ENCODE measurements around the gene RNPS1. TPM values are rescaled to one million over a fixed set of nuclear protein-coding genes. Genes with fewer than 3 reads are reported as not detected.

The RNPS1 gene
- total and polyA plus RNA-seq, 2 experiments from 2014 or later = 315 to 384 TPM

DNA sequence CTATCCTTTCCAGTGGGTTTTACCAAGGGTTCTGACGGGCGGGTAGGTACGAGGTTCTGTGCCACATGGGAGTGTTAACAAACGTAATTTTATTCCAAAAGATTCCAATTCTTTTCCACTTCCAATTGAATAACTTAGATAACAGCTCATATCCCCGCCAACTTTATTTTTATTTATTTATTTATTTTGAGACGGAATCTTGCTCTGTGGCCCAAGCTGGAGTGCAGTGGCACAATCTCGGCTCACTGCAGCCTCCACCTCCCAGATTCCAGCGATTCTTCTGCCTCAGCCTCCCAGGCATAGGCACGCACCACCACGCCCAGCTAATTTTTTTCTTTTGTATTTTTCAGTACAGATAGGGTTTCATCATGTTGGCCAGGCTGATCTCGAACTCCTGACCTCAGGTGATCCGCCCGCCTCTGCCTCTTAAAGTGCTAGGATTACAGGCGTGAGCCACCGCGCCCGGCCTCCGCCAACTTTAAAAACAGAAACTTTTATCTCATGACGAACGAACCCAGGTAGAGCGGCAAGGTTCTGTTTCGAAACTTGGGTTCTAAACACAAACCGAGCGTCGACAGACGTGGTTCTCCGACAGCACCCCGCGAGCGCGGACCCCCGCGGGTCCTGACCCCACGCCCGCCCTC is 17.2 kb downstream of the RNPS1 start:
- H2AFZ ChIP-seq = no peak overlapping the region
- peak overlapping the region; percentile 87 for H3K4me3 ChIP-seq
- peak overlapping the region; percentile 59; the same call in 1 of the 2 replicates for H3K27ac ChIP-seq (ENCODE audit: low read depth)
- H3K9me2 ChIP-seq (ENCODE audit: insufficient read depth) = no peaks in the 10 kb centered on the region
- no peak for TF ChIP-seq NANOG (IDR thresholded peaks at IDR 0.05; ENCODE audit: borderline replicate concordance)
- TF ChIP-seq, protein P1, sequence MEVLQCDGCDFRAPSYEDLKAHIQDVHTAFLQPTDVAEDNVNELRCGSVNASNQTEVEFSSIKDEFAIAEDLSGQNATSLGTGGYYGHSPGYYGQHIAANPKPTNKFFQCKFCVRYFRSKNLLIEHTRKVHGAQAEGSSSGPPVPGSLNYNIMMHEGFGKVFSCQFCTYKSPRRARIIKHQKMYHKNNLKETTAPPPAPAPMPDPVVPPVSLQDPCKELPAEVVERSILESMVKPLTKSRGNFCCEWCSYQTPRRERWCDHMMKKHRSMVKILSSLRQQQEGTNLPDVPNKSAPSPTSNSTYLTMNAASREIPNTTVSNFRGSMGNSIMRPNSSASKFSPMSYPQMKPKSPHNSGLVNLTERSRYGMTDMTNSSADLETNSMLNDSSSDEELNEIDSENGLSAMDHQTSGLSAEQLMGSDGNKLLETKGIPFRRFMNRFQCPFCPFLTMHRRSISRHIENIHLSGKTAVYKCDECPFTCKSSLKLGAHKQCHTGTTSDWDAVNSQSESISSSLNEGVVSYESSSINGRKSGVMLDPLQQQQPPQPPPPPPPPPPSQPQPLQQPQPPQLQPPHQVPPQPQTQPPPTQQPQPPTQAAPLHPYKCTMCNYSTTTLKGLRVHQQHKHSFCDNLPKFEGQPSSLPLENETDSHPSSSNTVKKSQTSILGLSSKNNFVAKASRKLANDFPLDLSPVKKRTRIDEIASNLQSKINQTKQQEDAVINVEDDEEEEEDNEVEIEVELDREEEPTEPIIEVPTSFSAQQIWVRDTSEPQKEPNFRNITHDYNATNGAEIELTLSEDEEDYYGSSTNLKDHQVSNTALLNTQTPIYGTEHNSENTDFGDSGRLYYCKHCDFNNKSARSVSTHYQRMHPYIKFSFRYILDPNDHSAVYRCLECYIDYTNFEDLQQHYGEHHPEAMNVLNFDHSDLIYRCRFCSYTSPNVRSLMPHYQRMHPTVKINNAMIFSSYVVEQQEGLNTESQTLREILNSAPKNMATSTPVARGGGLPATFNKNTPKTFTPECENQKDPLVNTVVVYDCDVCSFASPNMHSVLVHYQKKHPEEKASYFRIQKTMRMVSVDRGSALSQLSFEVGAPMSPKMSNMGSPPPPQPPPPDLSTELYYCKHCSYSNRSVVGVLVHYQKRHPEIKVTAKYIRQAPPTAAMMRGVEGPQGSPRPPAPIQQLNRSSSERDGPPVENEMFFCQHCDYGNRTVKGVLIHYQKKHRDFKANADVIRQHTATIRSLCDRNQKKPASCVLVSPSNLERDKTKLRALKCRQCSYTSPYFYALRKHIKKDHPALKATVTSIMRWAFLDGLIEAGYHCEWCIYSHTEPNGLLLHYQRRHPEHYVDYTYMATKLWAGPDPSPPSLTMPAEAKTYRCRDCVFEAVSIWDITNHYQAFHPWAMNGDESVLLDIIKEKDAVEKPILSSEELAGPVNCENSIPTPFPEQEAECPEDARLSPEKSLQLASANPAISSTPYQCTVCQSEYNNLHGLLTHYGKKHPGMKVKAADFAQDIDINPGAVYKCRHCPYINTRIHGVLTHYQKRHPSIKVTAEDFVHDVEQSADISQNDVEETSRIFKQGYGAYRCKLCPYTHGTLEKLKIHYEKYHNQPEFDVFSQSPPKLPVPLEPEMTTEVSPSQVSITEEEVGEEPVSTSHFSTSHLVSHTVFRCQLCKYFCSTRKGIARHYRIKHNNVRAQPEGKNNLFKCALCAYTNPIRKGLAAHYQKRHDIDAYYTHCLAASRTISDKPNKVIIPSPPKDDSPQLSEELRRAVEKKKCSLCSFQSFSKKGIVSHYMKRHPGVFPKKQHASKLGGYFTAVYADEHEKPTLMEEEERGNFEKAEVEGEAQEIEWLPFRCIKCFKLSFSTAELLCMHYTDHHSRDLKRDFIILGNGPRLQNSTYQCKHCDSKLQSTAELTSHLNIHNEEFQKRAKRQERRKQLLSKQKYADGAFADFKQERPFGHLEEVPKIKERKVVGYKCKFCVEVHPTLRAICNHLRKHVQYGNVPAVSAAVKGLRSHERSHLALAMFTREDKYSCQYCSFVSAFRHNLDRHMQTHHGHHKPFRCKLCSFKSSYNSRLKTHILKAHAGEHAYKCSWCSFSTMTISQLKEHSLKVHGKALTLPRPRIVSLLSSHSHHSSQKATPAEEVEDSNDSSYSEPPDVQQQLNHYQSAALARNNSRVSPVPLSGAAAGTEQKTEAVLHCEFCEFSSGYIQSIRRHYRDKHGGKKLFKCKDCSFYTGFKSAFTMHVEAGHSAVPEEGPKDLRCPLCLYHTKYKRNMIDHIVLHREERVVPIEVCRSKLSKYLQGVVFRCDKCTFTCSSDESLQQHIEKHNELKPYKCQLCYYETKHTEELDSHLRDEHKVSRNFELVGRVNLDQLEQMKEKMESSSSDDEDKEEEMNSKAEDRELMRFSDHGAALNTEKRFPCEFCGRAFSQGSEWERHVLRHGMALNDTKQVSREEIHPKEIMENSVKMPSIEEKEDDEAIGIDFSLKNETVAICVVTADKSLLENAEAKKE (CRISPR knock-in tag; IDR thresholded peaks at IDR 0.05) = no peak
- TF ChIP-seq, protein P2, sequence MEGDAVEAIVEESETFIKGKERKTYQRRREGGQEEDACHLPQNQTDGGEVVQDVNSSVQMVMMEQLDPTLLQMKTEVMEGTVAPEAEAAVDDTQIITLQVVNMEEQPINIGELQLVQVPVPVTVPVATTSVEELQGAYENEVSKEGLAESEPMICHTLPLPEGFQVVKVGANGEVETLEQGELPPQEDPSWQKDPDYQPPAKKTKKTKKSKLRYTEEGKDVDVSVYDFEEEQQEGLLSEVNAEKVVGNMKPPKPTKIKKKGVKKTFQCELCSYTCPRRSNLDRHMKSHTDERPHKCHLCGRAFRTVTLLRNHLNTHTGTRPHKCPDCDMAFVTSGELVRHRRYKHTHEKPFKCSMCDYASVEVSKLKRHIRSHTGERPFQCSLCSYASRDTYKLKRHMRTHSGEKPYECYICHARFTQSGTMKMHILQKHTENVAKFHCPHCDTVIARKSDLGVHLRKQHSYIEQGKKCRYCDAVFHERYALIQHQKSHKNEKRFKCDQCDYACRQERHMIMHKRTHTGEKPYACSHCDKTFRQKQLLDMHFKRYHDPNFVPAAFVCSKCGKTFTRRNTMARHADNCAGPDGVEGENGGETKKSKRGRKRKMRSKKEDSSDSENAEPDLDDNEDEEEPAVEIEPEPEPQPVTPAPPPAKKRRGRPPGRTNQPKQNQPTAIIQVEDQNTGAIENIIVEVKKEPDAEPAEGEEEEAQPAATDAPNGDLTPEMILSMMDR (conservative IDR thresholded peaks at IDR 0.05; ENCODE audit: low read depth in 2 of 2) = no peak
- TF ChIP-seq EZH2 (IDR thresholded peaks at IDR 0.05; ENCODE audit: low read depth, unreplicated experiment) = no peak
- no peak for TF ChIP-seq CREB1 (CRISPR knock-in tag; IDR thresholded peaks at IDR 0.05; ENCODE audit: low read depth)
- TF ChIP-seq, protein P3, sequence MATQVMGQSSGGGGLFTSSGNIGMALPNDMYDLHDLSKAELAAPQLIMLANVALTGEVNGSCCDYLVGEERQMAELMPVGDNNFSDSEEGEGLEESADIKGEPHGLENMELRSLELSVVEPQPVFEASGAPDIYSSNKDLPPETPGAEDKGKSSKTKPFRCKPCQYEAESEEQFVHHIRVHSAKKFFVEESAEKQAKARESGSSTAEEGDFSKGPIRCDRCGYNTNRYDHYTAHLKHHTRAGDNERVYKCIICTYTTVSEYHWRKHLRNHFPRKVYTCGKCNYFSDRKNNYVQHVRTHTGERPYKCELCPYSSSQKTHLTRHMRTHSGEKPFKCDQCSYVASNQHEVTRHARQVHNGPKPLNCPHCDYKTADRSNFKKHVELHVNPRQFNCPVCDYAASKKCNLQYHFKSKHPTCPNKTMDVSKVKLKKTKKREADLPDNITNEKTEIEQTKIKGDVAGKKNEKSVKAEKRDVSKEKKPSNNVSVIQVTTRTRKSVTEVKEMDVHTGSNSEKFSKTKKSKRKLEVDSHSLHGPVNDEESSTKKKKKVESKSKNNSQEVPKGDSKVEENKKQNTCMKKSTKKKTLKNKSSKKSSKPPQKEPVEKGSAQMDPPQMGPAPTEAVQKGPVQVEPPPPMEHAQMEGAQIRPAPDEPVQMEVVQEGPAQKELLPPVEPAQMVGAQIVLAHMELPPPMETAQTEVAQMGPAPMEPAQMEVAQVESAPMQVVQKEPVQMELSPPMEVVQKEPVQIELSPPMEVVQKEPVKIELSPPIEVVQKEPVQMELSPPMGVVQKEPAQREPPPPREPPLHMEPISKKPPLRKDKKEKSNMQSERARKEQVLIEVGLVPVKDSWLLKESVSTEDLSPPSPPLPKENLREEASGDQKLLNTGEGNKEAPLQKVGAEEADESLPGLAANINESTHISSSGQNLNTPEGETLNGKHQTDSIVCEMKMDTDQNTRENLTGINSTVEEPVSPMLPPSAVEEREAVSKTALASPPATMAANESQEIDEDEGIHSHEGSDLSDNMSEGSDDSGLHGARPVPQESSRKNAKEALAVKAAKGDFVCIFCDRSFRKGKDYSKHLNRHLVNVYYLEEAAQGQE (IDR thresholded peaks at IDR 0.05; ENCODE audit: unreplicated experiment) = no peak
- TF ChIP-seq EZH2phosphoT487 (IDR thresholded peaks at IDR 0.05; ENCODE audit: unreplicated experiment) = no peak
- TF ChIP-seq, protein P4, sequence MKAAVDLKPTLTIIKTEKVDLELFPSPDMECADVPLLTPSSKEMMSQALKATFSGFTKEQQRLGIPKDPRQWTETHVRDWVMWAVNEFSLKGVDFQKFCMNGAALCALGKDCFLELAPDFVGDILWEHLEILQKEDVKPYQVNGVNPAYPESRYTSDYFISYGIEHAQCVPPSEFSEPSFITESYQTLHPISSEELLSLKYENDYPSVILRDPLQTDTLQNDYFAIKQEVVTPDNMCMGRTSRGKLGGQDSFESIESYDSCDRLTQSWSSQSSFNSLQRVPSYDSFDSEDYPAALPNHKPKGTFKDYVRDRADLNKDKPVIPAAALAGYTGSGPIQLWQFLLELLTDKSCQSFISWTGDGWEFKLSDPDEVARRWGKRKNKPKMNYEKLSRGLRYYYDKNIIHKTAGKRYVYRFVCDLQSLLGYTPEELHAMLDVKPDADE (IDR thresholded peaks at IDR 0.05) = no peak
- TF ChIP-seq JUNB (IDR thresholded peaks at IDR 0.05; ENCODE audit: unreplicated experiment) = no peak
- H3K4me2 ChIP-seq = peak overlapping the region; percentile 88
- H4K20me1 ChIP-seq (replicated peaks; ENCODE audit: insufficient read depth) = peaks cover 28% of the 10 kb centered on the region
- H3K4me1 ChIP-seq (ENCODE audit: insufficient read depth) = peaks cover 11% of the 10 kb centered on the region; the same call in 1 of the 2 replicates
- peaks cover 12% of the 10 kb centered on the region for H3K4me1 Mint-ChIP-seq
- H3F3A ChIP-seq (replicated peaks; ENCODE audit: low read depth) = peaks cover 41% of the 10 kb centered on the region
- H3K9me3 Mint-ChIP-seq = no peaks in the 10 kb centered on the region
- H3K4me3 Mint-ChIP-seq = peak overlapping the region; percentile 97
- peaks cover 33% of the 10 kb centered on the region for H3K79me2 ChIP-seq (replicated peaks; ENCODE audit: insufficient read depth)
- no peak for ATAC-seq
- peak overlapping the region; percentile 97 for H3K27ac Mint-ChIP-seq
- peaks cover 12% of the 10 kb centered on the region for H3K27me3 Mint-ChIP-seq (ENCODE audit: insufficient read depth, low read depth, poor library complexity)
- H3K27me3 ChIP-seq (ENCODE audit: insufficient read depth) = no peaks in the 10 kb centered on the region
- H3K36me3 ChIP-seq (ENCODE audit: insufficient read depth) = peaks cover 16% of the 10 kb centered on the region
- peaks cover 64% of the 10 kb centered on the region for H3K36me3 Mint-ChIP-seq (ENCODE audit: low read depth)
- DNase-seq (ENCODE audit: low spot score) = peak; percentile 47

Data from GM23338 (cell line).